Measurements from ENCODE around the gene TAF4. TPM values are rescaled to one million over a fixed set of nuclear protein-coding genes. Genes with fewer than 3 reads are reported as not detected.

Gene TAF4
- total and polyA plus RNA-seq, 7 donors: 3.6 to 13.3 (median 8.9) TPM

GRCh38 chr20:62042025-62042820, 23.5 kb downstream of the TAF4 start:
- Histone ChIP-seq H3K4me3 (no peak overlapping the region), H3K27me3 (no peaks in the 10 kb centered on the region), H3K4me1 (no peaks in the 10 kb centered on the region), H3K27ac (no peak overlapping the region), H3K36me3 (no peaks in the 10 kb centered on the region), H3K9me3 (no peaks in the 10 kb centered on the region)
- WGBS, 2 donors: 91 to 92% methylated on average over 22 of the region's 22 CpGs
- intact Hi-C loops (cut with DNase I): no loop called here
- no peak for TF ChIP-seq EP300 (IDR thresholded peaks at IDR 0.05)
- DNase-seq: no peak

DNA sequence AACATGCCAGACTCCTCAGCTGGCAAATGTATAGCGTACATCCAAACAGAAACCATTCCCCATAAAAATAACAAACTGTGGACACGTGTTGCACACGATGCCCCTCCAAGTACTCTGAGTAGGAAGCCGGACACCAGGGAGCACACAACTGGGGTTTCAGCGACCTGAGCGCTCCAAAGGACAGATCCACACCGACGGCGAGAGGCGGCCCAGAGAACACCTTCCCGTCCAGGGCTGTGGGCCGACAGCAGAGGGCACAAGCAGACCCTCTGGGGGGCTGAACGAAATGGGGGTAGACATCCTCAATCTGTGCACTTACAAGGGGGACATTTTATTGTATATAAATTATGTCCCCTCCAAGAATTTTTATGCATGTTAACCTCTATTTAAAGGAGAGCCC, 24.7 kb downstream of the TAF4 start:
- no peak for DNase-seq
- H3K4me3 ChIP-seq: no peak overlapping the region
- intact Hi-C loops (cut with DNase I): no loop called here
- H3K9me3 ChIP-seq: no peaks in the 10 kb centered on the region
- H3K4me1 ChIP-seq: no peaks in the 10 kb centered on the region
- H3K36me3 ChIP-seq: no peaks in the 10 kb centered on the region
- H3K27ac ChIP-seq: no peak overlapping the region
- 90 to 93% methylated on average over 13 of the region's 13 CpGs for WGBS, 2 donors
- no peak for TF ChIP-seq POLR2A (IDR thresholded peaks at IDR 0.05)
- no peak for TF ChIP-seq EP300 (IDR thresholded peaks at IDR 0.05)
- TF ChIP-seq CTCF (IDR thresholded peaks at IDR 0.05): no peak
- no peak for TF ChIP-seq POLR2AphosphoS5 (IDR thresholded peaks at IDR 0.05)
- no peaks in the 10 kb centered on the region for H3K27me3 ChIP-seq

DNA sequence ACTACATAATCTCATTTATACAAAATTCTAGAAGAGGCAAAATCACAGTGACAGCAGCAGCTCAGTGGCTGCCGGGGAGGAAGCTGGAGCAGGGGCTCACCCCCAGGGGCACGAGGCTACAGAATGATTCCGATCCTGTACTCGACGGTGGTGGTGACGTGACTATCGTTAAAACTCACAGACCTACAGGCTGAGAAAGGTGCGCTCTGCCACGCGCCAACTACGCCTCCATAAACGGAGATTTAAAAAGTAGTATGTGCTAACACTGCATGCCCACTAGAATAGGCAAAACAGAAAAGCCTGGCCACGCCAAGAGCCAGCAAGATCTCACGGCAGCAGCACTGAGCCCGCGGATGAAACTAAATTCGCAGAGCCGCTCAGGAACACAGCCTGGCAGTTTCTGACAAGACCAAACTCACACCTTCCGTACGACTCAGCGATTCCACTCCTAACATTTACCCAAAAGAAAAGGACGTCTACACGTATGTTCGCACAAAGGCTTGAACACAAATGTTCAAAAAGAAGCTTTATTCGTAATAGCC, 25.2 kb downstream of the TAF4 start:
- DNase-seq: no peak
- no peaks in the 10 kb centered on the region for H3K9me3 ChIP-seq
- no peaks in the 10 kb centered on the region for H3K27me3 ChIP-seq
- H3K27ac ChIP-seq: no peak overlapping the region
- no peaks in the 10 kb centered on the region for H3K4me1 ChIP-seq
- H3K36me3 ChIP-seq: no peaks in the 10 kb centered on the region
- intact Hi-C loops (cut with DNase I): no loop called here
- TF ChIP-seq EP300 (IDR thresholded peaks at IDR 0.05) (no peak), POLR2A (IDR thresholded peaks at IDR 0.05) (no peak), POLR2AphosphoS5 (IDR thresholded peaks at IDR 0.05) (no peak), CTCF (IDR thresholded peaks at IDR 0.05) (no peak)
- 95 to 96% methylated on average over 25 of the region's 25 CpGs for WGBS, 2 donors
- H3K4me3 ChIP-seq: no peak overlapping the region

DNA sequence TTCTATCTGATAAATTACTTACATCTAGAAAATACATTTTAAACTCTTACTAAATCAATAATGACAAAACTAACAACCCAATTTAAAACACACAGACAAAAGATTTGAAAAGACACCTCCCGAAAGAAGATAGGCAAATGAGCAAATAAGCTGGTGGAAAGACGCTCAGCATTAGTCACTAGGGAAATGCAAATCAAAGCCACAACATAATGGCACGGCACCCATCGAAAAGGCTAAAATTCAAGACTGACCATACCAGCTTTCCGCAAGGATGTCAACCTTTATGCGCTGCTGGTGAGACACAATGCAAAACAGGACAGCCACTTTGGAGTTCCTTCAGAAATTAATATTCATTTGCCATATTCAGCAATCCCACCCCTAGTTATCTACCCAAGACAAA, 25.9 kb downstream of the TAF4 start:
- Histone ChIP-seq H3K4me1 (no peaks in the 10 kb centered on the region), H3K9me3 (no peaks in the 10 kb centered on the region), H3K27me3 (no peaks in the 10 kb centered on the region), H3K36me3 (no peaks in the 10 kb centered on the region), H3K4me3 (no peak overlapping the region), H3K27ac (no peak overlapping the region)
- intact Hi-C loops (cut with DNase I): no loop called here
- WGBS, 2 donors: 82 to 90% methylated on average over 6 of the region's 6 CpGs
- TF ChIP-seq CTCF (IDR thresholded peaks at IDR 0.05) (no peak), POLR2A (IDR thresholded peaks at IDR 0.05) (no peak), EP300 (IDR thresholded peaks at IDR 0.05) (no peak), POLR2AphosphoS5 (IDR thresholded peaks at IDR 0.05) (no peak)
- no peak for DNase-seq

DNA sequence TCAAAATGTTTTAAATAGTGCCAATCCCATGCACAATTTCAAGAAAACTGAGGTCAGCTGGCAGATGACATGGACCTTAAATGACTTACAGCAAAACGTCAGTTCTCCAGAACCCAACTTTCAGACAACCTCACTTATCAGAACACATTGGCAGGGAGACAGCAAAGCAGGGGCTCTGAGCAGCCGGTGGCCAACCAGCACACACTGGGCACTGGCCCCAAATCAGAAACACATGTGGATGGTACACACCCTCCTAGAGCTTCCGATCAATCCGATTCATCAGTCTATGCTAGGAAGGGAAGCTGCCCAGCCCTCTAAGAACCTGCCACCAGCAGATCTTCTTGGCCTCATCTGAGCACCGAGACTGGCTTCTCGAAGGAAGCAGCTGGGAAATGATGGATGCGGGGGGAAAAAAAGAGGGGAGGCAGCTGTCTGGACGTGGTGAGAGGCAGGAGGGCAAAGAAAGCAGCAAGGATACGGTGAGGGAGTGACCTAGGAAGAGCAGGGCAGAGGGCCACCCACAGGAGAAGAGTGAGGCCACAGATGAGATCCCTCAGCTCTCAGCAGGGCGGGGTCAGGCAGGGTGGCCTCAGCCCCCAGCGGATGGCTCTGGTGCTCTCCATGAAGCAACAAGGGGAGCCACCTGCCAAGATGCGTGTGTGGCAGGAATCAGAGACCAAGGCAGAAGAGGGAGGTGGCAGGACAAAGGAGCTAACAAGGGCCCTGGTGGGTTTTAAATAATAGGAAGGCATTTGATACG, 32.9 kb downstream of the TAF4 start:
- Histone ChIP-seq H3K27me3 (no peaks in the 10 kb centered on the region), H3K4me1 (peaks cover 0 to 12% (median 0%) of the 10 kb centered on the region in 4 donors), H3K4me3 (no peak overlapping the region), H3K9me3 (no peaks in the 10 kb centered on the region), H3K27ac (no peak overlapping the region), H3K36me3 (no peaks in the 10 kb centered on the region)
- DNase-seq: no peak
- 82 to 86% methylated on average over 13 of the region's 13 CpGs for WGBS, 2 donors
- TF ChIP-seq CTCF (IDR thresholded peaks at IDR 0.05): no peak
- TF ChIP-seq POLR2AphosphoS5 (IDR thresholded peaks at IDR 0.05): no peak
- no peak for TF ChIP-seq EP300 (IDR thresholded peaks at IDR 0.05)
- no peak for TF ChIP-seq POLR2A (IDR thresholded peaks at IDR 0.05)
- intact Hi-C loops (cut with DNase I): no loop called here

All from sigmoid colon (tissue), 7 donors.